Ishikawa (cell line): ENCODE results near the gene CYP1B1.

Experiments
- CREB1 ChIP-seq: IDR thresholded peaks from 2 replicates; pipeline ENCODE4 v1.6.1; 2012; ENCODE audit warnings: low read depth
- EP300 ChIP-seq: IDR thresholded peaks from 2 replicates; pipeline ENCODE4 v1.6.1; 2012; ENCODE audit warnings: borderline replicate concordance
- MAX ChIP-seq: IDR thresholded peaks from 2 replicates; pipeline ENCODE4 v1.6.1; 2012
- TAF1 ChIP-seq: IDR thresholded peaks from 2 replicates; pipeline ENCODE4 v1.6.1; 2012; ENCODE audit warnings: low read depth, mild to moderate bottlenecking
- TCF12 ChIP-seq: IDR thresholded peaks from 2 replicates; pipeline ENCODE4 v1.6.1; 2012; ENCODE audit warnings: low read depth

DNA sequence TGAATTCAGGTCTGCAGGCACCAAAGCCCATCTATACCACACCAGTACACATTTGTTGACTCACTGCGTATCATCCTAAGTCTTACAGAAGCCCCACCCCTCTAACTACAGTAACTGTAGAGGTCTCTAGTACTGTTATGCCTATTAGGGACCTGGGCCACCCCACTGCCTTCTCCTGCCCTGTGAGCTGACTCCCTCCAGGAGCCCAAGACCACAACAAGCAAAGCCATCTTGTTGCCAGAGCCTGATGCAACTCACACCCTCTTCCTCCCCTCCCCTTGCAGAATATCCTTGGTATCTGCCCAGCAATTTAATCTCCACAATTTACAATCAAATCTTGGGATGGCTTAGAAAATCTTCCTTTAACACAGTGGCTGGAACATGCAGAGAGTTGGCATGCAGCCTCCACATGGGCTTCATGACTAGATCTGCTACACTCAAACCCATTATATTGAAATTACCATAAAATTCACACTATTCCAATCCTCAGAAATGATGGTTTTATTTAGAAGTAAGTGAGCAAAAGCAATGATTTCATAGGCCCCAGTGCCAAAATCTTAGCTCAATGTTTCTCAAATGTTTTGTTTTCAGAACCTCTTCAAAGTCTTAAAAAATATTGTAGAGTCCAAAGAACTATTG lies 17.7 kb upstream of the CYP1B1 start:
- TF ChIP-seq TAF1 = no peak
- TF ChIP-seq EP300 = no peak
- no peak for TF ChIP-seq CREB1
- no peak for TF ChIP-seq MAX
- TF ChIP-seq TCF12 = no peak
